Measurements from ENCODE around the gene PFN3.

- no peak for TF ChIP-seq CTCF (conservative IDR thresholded peaks at IDR 0.05; ENCODE audit: low read length)
- TF ChIP-seq EZH2phosphoT487 (IDR thresholded peaks at IDR 0.05; ENCODE audit: borderline replicate concordance, low read depth, low read length) = no peak
Measured at GRCh38 chr5:177392765-177393164, 7.7 kb downstream of the PFN3 start.
